MCF 10A (cell line): ENCODE data around the gene KCTD1. TPM values are rescaled to one million over a fixed set of nuclear protein-coding genes. Genes with fewer than 3 reads are reported as not detected.
A peak's percentile ranks its signal among the peaks of the same experiment; 100 is the strongest.

Source experiments
- BruUV-seq: library from RNA; stranded (reverse); fragments of 400-500 nt; replicated peaks from 2 replicates; lab custom pipeline; 2021; lab: Mats Ljungman, UMichigan
- CTCF ChIA-PET: fragments of 300-600 bp; sonication (Branson Sonifier 250); formaldehyde crosslinking; extraction: SDS; loops from one replicate; lab custom pipeline; 2021; ENCODE audit warnings: antibody characterized with exemption, inconsistent platforms; lab: Yijun Ruan, JAX
- POLR2A ChIA-PET: fragments of 300-600, 350-650 bp; sonication (Branson Sonifier 250); formaldehyde crosslinking; extraction: SDS; loops from one replicate; lab custom pipeline; 2020; ENCODE audit warnings: antibody characterized with exemption, inconsistent platforms; lab: Yijun Ruan, JAX
- DNase-seq: peaks from one replicate; pipeline ENCODE4 v3.0.0-alpha.2; 2018; ENCODE audit not compliant: unreplicated experiment
- H3K27ac Mint-ChIP-seq: one replicate; pipeline ENCODE4 v1.8.0; 2022; ENCODE audit warnings: mild to moderate bottlenecking, low read depth, mixed read lengths; ENCODE audit not compliant: unreplicated experiment
- H3K27me3 Mint-ChIP-seq: one replicate; pipeline ENCODE4 v1.8.0; 2022; ENCODE audit warnings: mixed read lengths; ENCODE audit not compliant: insufficient read depth, unreplicated experiment
- H3K36me3 Mint-ChIP-seq: one replicate; pipeline ENCODE4 v1.8.0; 2022; ENCODE audit warnings: mild to moderate bottlenecking, moderate library complexity, mixed read lengths; ENCODE audit not compliant: insufficient read depth, unreplicated experiment
- H3K4me1 Mint-ChIP-seq: one replicate; pipeline ENCODE4 v1.8.0; 2022; ENCODE audit warnings: mixed read lengths; ENCODE audit not compliant: insufficient read depth, unreplicated experiment
- H3K4me3 Mint-ChIP-seq: one replicate; pipeline ENCODE4 v1.8.0; 2022; ENCODE audit warnings: mild to moderate bottlenecking, moderate library complexity, mixed read lengths; ENCODE audit not compliant: unreplicated experiment
- H3K9me3 Mint-ChIP-seq: one replicate; pipeline ENCODE4 v1.8.0; 2022; ENCODE audit warnings: mixed read lengths; ENCODE audit not compliant: unreplicated experiment
- CTCF ChIP-seq: fragments of 200-600 bp; IDR thresholded peaks from one replicate; pipeline ENCODE4 v1.8.0; 2022; ENCODE audit warnings: antibody characterized with exemption, mild to moderate bottlenecking; ENCODE audit not compliant: unreplicated experiment
- intact Hi-C: fragments of 100-400 bp; cut with micrococcal nuclease; formaldehyde crosslinking; loops from 2 replicates; pipeline ENCODE4 v1.14.1; 2022
- total RNA-seq: library from RNA; stranded (reverse); gene quantifications from 2 replicates; pipeline ENCODE4 v1.2.3, GENCODE V29; 2022

KCTD1 gene
- total RNA-seq, 1 experiment from 2014 or later, result 37.9 TPM

- Mint-ChIP-seq H3K27me3 (no peaks in the 10 kb centered on the region), H3K27ac (peak overlapping the region; percentile 63), H3K9me3 (no peaks in the 10 kb centered on the region), H3K36me3 (peaks cover 23% of the 10 kb centered on the region), H3K4me1 (peaks cover 16% of the 10 kb centered on the region), H3K4me3 (peak overlapping the region; percentile 93)
- ChIA-PET CTCF (interaction anchor here (0.5 to 4.4 kb wide), 12 partner anchors 8 to 261 kb away, joined by 3 to 40 read pairs (median 3); no protein-coding TSS in a partner anchor), POLR2A (interaction anchor here (0.6 to 10.1 kb wide), 31 partner anchors 9 to 493 kb away, joined by 3 to 108 read pairs (median 4); no protein-coding TSS in a partner anchor)
- no TSS peak for BruUV-seq
- no peak for TF ChIP-seq CTCF
- peak; percentile 92 for DNase-seq
- intact Hi-C loops, result loop anchor here (1.0 to 10.0 kb wide), 5 partner anchors 71 to 415 kb away; no protein-coding TSS in a partner anchor
These were observed 1.1 kb upstream of the KCTD1 start for GRCh38 chr18:26549263-26550094.

GRCh38 chr18:26547646-26548414, 523 bp downstream of the KCTD1 start:
- intact Hi-C loops, result loop anchor here (1.0 to 10.0 kb wide), 8 partner anchors 67 to 417 kb away; no protein-coding TSS in a partner anchor
- Mint-ChIP-seq H3K4me1 (peaks cover 32% of the 10 kb centered on the region), H3K36me3 (peaks cover 23% of the 10 kb centered on the region), H3K27me3 (no peaks in the 10 kb centered on the region), H3K27ac (peak overlapping the region; percentile 75), H3K4me3 (peak overlapping the region; percentile 93), H3K9me3 (no peaks in the 10 kb centered on the region)
- peak; percentile 51 for TF ChIP-seq CTCF
- BruUV-seq, result no TSS peak
- ChIA-PET CTCF (interaction anchor here (0.6 to 4.4 kb wide), 21 partner anchors 10 to 1914 kb away, joined by 3 to 40 read pairs (median 4); no protein-coding TSS in a partner anchor), POLR2A (interaction anchor here (0.5 to 10.1 kb wide), 21 partner anchors 8 to 667 kb away, joined by 3 to 108 read pairs (median 4); no protein-coding TSS in a partner anchor)
- peak; percentile 86 for DNase-seq

GRCh38 chr18:26546875-26547645, 1.3 kb downstream of the KCTD1 start:
- H3K9me3 Mint-ChIP-seq, result no peaks in the 10 kb centered on the region
- no TSS peak for BruUV-seq
- CTCF ChIA-PET, result interaction anchor here (0.5 to 4.4 kb wide), 22 partner anchors 20 to 1913 kb away, joined by 3 to 40 read pairs (median 4); no protein-coding TSS in a partner anchor
- POLR2A ChIA-PET, result interaction anchor here (0.7 to 10.1 kb wide), 20 partner anchors 8 to 668 kb away, joined by 3 to 108 read pairs (median 5); no protein-coding TSS in a partner anchor
- no peak for TF ChIP-seq CTCF
- intact Hi-C loops, result loop anchor here (1.0 to 10.0 kb wide), 5 partner anchors 90 to 418 kb away; no protein-coding TSS in a partner anchor
- H3K36me3 Mint-ChIP-seq, result peaks cover 23% of the 10 kb centered on the region
- peak overlapping the region; percentile 75 for H3K27ac Mint-ChIP-seq
- DNase-seq, result peak; percentile 39
- H3K4me3 Mint-ChIP-seq, result peak overlapping the region; percentile 93
- peaks cover 35% of the 10 kb centered on the region for H3K4me1 Mint-ChIP-seq
- no peaks in the 10 kb centered on the region for H3K27me3 Mint-ChIP-seq
